Activated CD8-positive, alpha-beta memory T cell treated with anti-CD3 and anti-CD28 coated beads, Interleukin-2, amount 50 U/mL, for 1 hour (primary cell): ENCODE data around the gene ZDHHC24.

Experiments
- DNase-seq: peaks from one replicate; pipeline ENCODE4 v3.0.0-alpha.2; 2020; ENCODE audit errors: extremely low read depth

ZDHHC24 gene

GRCh38 chr11:66564984-66565383, 19.1 kb upstream of the ZDHHC24 start:
- no peak for DNase-seq

GRCh38 chr11:66564538-66564937, 18.7 kb upstream of the ZDHHC24 start:
- DNase-seq = no peak

GRCh38 chr11:66563832-66564231, 18.0 kb upstream of the ZDHHC24 start:
- DNase-seq = no peak

GRCh38 chr11:66562907-66563583, 17.2 kb upstream of the ZDHHC24 start:
- no peak for DNase-seq

GRCh38 chr11:66562275-66562674, 16.4 kb upstream of the ZDHHC24 start:
- DNase-seq = no peak

GRCh38 chr11:66561975-66562248, 16.1 kb upstream of the ZDHHC24 start:
- no peak for DNase-seq

GRCh38 chr11:66561178-66561974, 15.5 kb upstream of the ZDHHC24 start:
- DNase-seq = no peak

- no peak for DNase-seq
Observed at GRCh38 chr11:66559866-66560676, 14.2 kb upstream of the ZDHHC24 start.

GRCh38 chr11:66559142-66559865, 13.5 kb upstream of the ZDHHC24 start:
- DNase-seq = no peak

- no peak for DNase-seq
Observed at GRCh38 chr11:66557733-66558326, 12.0 kb upstream of the ZDHHC24 start.

- DNase-seq = no peak
Observed at GRCh38 chr11:66556086-66556485, 10.2 kb upstream of the ZDHHC24 start.

- no peak for DNase-seq
Observed at GRCh38 chr11:66555416-66555815, 9.6 kb upstream of the ZDHHC24 start.

- no peak for DNase-seq
Observed at GRCh38 chr11:66554602-66555001, 8.8 kb upstream of the ZDHHC24 start.

- no peak for DNase-seq
Observed at GRCh38 chr11:66550887-66551286, 5.0 kb upstream of the ZDHHC24 start.

- no peak for DNase-seq
Observed at GRCh38 chr11:66549696-66550095, 3.8 kb upstream of the ZDHHC24 start.

GRCh38 chr11:66548774-66549630, 3.2 kb upstream of the ZDHHC24 start:
- DNase-seq = no peak

GRCh38 chr11:66548041-66548440, 2.2 kb upstream of the ZDHHC24 start:
- DNase-seq = no peak

- no peak for DNase-seq
Observed at GRCh38 chr11:66547662-66548009, 1.8 kb upstream of the ZDHHC24 start.

GRCh38 chr11:66546966-66547661, 1.3 kb upstream of the ZDHHC24 start:
- DNase-seq = no peak

- no peak for DNase-seq
Observed at GRCh38 chr11:66546368-66546965, 619 bp upstream of the ZDHHC24 start, which contains the start of gene ACTN3. Gene ACTN3 (plus strand): TSS chr11:66546903. CDS start chr11:66546938, 35 bp downstream.
